Loucy (cell line): Measurements from ENCODE around the gene ERICH6B.

Source experiments
- H2AFZ ChIP-seq: fragments of 200-600 bp; sonication (generic); 2 replicates; pipeline ENCODE4 v1.6.0; 2016; ENCODE audit warnings: antibody characterized with exemption, mild to moderate bottlenecking, low read length, moderate library complexity
- H3F3A ChIP-seq: fragments of 200-600 bp; 2 replicates; pipeline ENCODE4 v1.6.0; 2016; ENCODE audit warnings: antibody characterized with exemption, low read depth, mild to moderate bottlenecking
- H3K27me3 ChIP-seq: fragments of 200-600 bp; sonication (generic); 2 replicates; pipeline ENCODE4 v1.6.1; 2014; ENCODE audit warnings: low read length, mild to moderate bottlenecking; ENCODE audit not compliant: insufficient read depth, poor library complexity, severe bottlenecking
- H3K36me3 ChIP-seq: fragments of 200-600 bp; sonication (generic); 2 replicates; pipeline ENCODE4 v1.6.1; 2016; ENCODE audit warnings: low read length; ENCODE audit not compliant: insufficient read depth
- H3K4me1 ChIP-seq: fragments of 200-600 bp; sonication (generic); 2 replicates; pipeline ENCODE4 v1.5.1; 2014; ENCODE audit warnings: low read length, mild to moderate bottlenecking; ENCODE audit not compliant: insufficient read depth, poor library complexity, severe bottlenecking
- H3K4me2 ChIP-seq: fragments of 200-600 bp; sonication (generic); 2 replicates; pipeline ENCODE4 v1.6.0; 2014; ENCODE audit warnings: antibody characterized with exemption, low read length, low read depth, mild to moderate bottlenecking; ENCODE audit not compliant: poor library complexity, severe bottlenecking
- H3K4me3 ChIP-seq: fragments of 200-600 bp; sonication (generic); 2 replicates; pipeline ENCODE4 v1.5.1; 2014; ENCODE audit warnings: low read length, mild to moderate bottlenecking, mixed read lengths; ENCODE audit not compliant: poor library complexity, severe bottlenecking
- H3K79me2 ChIP-seq: fragments of 200-600 bp; sonication (generic); 2 replicates; pipeline ENCODE4 v1.6.1; 2014; ENCODE audit warnings: low read length; ENCODE audit not compliant: insufficient read depth
- H3K9ac ChIP-seq: fragments of 200-600 bp; sonication (generic); 2 replicates; pipeline ENCODE4 v1.6.0; 2014; ENCODE audit warnings: mild to moderate bottlenecking, low read depth, low read length, moderate library complexity; ENCODE audit not compliant: poor library complexity, severe bottlenecking
- H3K9me2 ChIP-seq: fragments of 200-600 bp; sonication (generic); replicated peaks from 2 replicates; pipeline ENCODE4 v1.6.1; 2016; ENCODE audit warnings: low read depth, low read length, mixed read lengths
- H3K9me3 ChIP-seq: fragments of 200-600 bp; sonication (generic); 2 replicates; pipeline ENCODE4 v1.6.1; 2014; ENCODE audit warnings: mild to moderate bottlenecking, antibody characterized with exemption, low read length, low read depth; ENCODE audit not compliant: insufficient read depth
- H4K20me1 ChIP-seq: fragments of 200-600 bp; sonication (generic); 2 replicates; pipeline ENCODE4 v1.6.0; 2014; ENCODE audit warnings: antibody characterized with exemption, low read length, mild to moderate bottlenecking; ENCODE audit not compliant: insufficient read depth, poor library complexity, severe bottlenecking
- CTCF ChIP-seq: fragments of 200-600 bp; sonication (generic); conservative IDR thresholded peaks from 2 replicates; pipeline ENCODE4 v1.5.1; 2014; ENCODE audit warnings: mild to moderate bottlenecking, antibody characterized with exemption, low read length
- EZH2phosphoT487 ChIP-seq: fragments of 200-600 bp; IDR thresholded peaks from 2 replicates; pipeline ENCODE4 v1.6.1; 2018; ENCODE audit warnings: antibody characterized with exemption, mild to moderate bottlenecking, moderate library complexity, borderline replicate concordance

ERICH6B gene

GRCh38 chr13:45598597-45598996, 16.9 kb downstream of the ERICH6B start:
- Histone ChIP-seq H3K4me3 (no peak overlapping the region), H3K9ac (no peak overlapping the region), H3F3A (no peaks in the 10 kb centered on the region), H3K79me2 (no peaks in the 10 kb centered on the region), H3K4me1 (no peaks in the 10 kb centered on the region), H3K36me3 (no peaks in the 10 kb centered on the region), H4K20me1 (no peaks in the 10 kb centered on the region), H3K9me3 (no peaks in the 10 kb centered on the region), H3K4me2 (no peak overlapping the region), H2AFZ (no peak overlapping the region), H3K9me2 (no peaks in the 10 kb centered on the region), H3K27me3 (no peaks in the 10 kb centered on the region)
- TF ChIP-seq CTCF (no peak), EZH2phosphoT487 (no peak)

- TF ChIP-seq EZH2phosphoT487 (no peak), CTCF (no peak)
- H3F3A ChIP-seq: no peaks in the 10 kb centered on the region
- H3K4me2 ChIP-seq: no peak overlapping the region
- H2AFZ ChIP-seq: no peak overlapping the region
- no peaks in the 10 kb centered on the region for H3K9me3 ChIP-seq
- no peaks in the 10 kb centered on the region for H4K20me1 ChIP-seq
- H3K9me2 ChIP-seq: no peaks in the 10 kb centered on the region
- H3K4me3 ChIP-seq: no peak overlapping the region
- no peaks in the 10 kb centered on the region for H3K4me1 ChIP-seq
- no peak overlapping the region for H3K9ac ChIP-seq
- no peaks in the 10 kb centered on the region for H3K36me3 ChIP-seq
- no peaks in the 10 kb centered on the region for H3K27me3 ChIP-seq
- H3K79me2 ChIP-seq: no peaks in the 10 kb centered on the region
These were observed 18.6 kb downstream of the ERICH6B start for GRCh38 chr13:45596800-45597475.

GRCh38 chr13:45595965-45596364, 19.6 kb downstream of the ERICH6B start:
- H3K4me3 ChIP-seq: no peak overlapping the region
- H3K9me3 ChIP-seq: no peaks in the 10 kb centered on the region
- H3K9me2 ChIP-seq: no peaks in the 10 kb centered on the region
- H3K79me2 ChIP-seq: no peaks in the 10 kb centered on the region
- TF ChIP-seq CTCF (no peak), EZH2phosphoT487 (no peak)
- H3K4me2 ChIP-seq: no peak overlapping the region
- H3K4me1 ChIP-seq: no peaks in the 10 kb centered on the region
- no peak overlapping the region for H3K9ac ChIP-seq
- no peaks in the 10 kb centered on the region for H3F3A ChIP-seq
- H3K27me3 ChIP-seq: no peaks in the 10 kb centered on the region
- H2AFZ ChIP-seq: no peak overlapping the region
- no peaks in the 10 kb centered on the region for H3K36me3 ChIP-seq
- H4K20me1 ChIP-seq: no peaks in the 10 kb centered on the region
